Brain microvascular endothelial cell (primary cell): ENCODE data around the gene RBFOX2.

Source experiments
- DNase-seq: peaks from one replicate; pipeline ENCODE4 v3.0.0-alpha.2; 2020
- H3K27ac ChIP-seq: fragments of 250-450 bp; sonication (Bioruptor Pico); 2 replicates; pipeline ENCODE4 v1.5.1; 2020; ENCODE audit warnings: mild to moderate bottlenecking, moderate library complexity
- H3K27me3 ChIP-seq: fragments of 250-450 bp; sonication (Bioruptor Pico); replicated peaks from 2 replicates; pipeline ENCODE4 v1.5.1; 2020; ENCODE audit warnings: mild to moderate bottlenecking
- H3K36me3 ChIP-seq: fragments of 250-450 bp; sonication (Bioruptor Pico); replicated peaks from 2 replicates; pipeline ENCODE4 v1.5.1; 2020; ENCODE audit warnings: mild to moderate bottlenecking
- H3K4me3 ChIP-seq: 2 replicates; pipeline ENCODE4 v1.5.1; 2011; ENCODE audit warnings: low read depth, mild to moderate bottlenecking, control low read depth, low read length, moderate library complexity
- in situ Hi-C: cut with HindIII; loops from 2 replicates; pipeline ENCODE4 v1.10.0; 2017; ENCODE audit warnings: low sequenced_read_pairs, low pct_ligation_motif_present
- TF ChIP-seq, protein P1 (sequence below): IDR thresholded peaks from 2 replicates; pipeline ENCODE4 v1.5.1; 2011; ENCODE audit warnings: low read depth, mild to moderate bottlenecking, moderate library complexity, low read length, control low read depth, inconsistent platforms; ENCODE audit errors: missing control alignments

RBFOX2 gene

DNA sequence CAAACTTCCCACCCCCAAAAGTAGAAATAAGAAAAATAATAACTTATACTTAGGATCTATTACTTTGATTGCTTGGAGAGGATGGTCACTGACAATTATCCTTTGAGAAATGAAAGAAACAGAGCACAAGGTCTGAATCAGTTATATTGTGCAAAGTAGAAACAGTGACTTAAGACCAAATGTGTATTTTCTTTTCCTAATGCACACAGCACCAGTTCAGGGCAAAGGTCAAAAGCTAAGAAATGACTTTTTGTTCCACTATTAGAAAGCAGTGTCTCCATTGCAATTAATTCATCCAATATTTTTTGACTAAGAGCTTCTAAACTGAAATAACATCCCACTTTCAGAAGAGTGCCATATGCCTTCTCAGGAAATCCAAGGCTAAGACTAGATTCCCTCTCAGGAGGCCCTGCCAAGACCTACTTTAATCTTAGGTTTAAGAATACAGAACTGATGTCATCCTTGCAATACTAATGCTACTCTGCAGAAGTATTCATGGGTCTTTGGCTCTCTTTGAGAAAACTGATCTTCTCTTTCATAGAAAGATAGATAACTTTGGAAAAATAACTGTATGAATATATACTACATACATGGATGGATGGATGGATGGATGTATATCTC lies 164.0 kb downstream of the RBFOX2 start:
- H3K4me3 ChIP-seq, result no peak overlapping the region
- no peak overlapping the region for H3K27ac ChIP-seq
- DNase-seq, result no peak
- TF ChIP-seq, protein P1, sequence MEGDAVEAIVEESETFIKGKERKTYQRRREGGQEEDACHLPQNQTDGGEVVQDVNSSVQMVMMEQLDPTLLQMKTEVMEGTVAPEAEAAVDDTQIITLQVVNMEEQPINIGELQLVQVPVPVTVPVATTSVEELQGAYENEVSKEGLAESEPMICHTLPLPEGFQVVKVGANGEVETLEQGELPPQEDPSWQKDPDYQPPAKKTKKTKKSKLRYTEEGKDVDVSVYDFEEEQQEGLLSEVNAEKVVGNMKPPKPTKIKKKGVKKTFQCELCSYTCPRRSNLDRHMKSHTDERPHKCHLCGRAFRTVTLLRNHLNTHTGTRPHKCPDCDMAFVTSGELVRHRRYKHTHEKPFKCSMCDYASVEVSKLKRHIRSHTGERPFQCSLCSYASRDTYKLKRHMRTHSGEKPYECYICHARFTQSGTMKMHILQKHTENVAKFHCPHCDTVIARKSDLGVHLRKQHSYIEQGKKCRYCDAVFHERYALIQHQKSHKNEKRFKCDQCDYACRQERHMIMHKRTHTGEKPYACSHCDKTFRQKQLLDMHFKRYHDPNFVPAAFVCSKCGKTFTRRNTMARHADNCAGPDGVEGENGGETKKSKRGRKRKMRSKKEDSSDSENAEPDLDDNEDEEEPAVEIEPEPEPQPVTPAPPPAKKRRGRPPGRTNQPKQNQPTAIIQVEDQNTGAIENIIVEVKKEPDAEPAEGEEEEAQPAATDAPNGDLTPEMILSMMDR, result no peak
- H3K36me3 ChIP-seq, result no peaks in the 10 kb centered on the region
- in situ Hi-C loops, result no loop called here
- no peaks in the 10 kb centered on the region for H3K27me3 ChIP-seq

GRCh38 chr22:35863432-35863831 lies 165.2 kb downstream of the RBFOX2 start:
- no peaks in the 10 kb centered on the region for H3K27me3 ChIP-seq
- in situ Hi-C loops, result no loop called here
- TF ChIP-seq, protein P1, result no peak
- H3K4me3 ChIP-seq, result no peak overlapping the region
- H3K36me3 ChIP-seq, result no peaks in the 10 kb centered on the region
- no peak overlapping the region for H3K27ac ChIP-seq
- no peak for DNase-seq

DNA sequence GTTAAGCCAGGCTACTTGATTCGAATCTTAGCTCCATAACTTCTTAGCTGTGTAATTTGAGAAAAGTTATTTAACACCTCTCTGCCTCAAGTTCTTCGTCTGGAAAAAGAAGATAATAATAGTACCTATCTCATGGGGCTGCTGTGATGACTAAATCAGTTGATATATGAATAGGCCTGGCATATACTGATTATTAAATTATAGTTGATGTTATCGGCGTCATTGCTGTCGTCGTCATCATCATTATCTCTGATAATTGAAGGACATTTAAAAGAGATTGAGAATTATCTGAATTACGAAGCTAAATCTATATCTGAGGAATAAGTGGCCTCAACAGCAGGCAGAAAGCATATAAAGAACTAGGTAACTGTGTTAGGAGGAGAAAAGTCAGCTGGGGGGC lies 165.9 kb downstream of the RBFOX2 start:
- in situ Hi-C loops, result no loop called here

DNA sequence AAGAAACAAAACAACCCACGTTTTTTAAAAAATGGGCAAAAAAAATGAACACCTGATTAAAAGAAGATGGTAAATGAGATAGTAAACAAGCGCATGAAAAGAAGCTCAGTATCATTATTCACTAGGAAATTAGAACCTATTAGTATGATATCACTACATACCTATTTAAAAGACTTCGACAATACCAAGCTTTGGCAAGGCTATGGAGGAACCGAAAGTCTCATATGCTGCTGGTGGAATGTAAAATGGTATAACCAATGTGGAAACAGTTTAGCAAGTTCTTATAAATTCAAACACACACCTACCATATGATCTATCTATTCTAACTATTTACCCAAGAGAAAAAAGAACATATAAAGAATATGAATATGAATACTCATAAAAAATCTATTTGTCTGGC lies 167.2 kb downstream of the RBFOX2 start:
- in situ Hi-C loops, result no loop called here
- H3K4me3 ChIP-seq, result no peak overlapping the region
- no peak overlapping the region for H3K27ac ChIP-seq
- H3K27me3 ChIP-seq, result no peaks in the 10 kb centered on the region
- no peak for DNase-seq
- TF ChIP-seq, protein P1, result no peak
- H3K36me3 ChIP-seq, result no peaks in the 10 kb centered on the region

More for the DNA sequence above, 165.9 kb downstream of the RBFOX2 start:
- Histone ChIP-seq H3K27ac (no peak overlapping the region), H3K27me3 (no peaks in the 10 kb centered on the region), H3K4me3 (no peak overlapping the region), H3K36me3 (no peaks in the 10 kb centered on the region)
- TF ChIP-seq, protein P1, result no peak
- no peak for DNase-seq

- no peaks in the 10 kb centered on the region for H3K36me3 ChIP-seq
- TF ChIP-seq, protein P1, result no peak
- no peak overlapping the region for H3K4me3 ChIP-seq
- in situ Hi-C loops, result no loop called here
- H3K27me3 ChIP-seq, result no peaks in the 10 kb centered on the region
- no peak for DNase-seq
- H3K27ac ChIP-seq, result no peak overlapping the region
Measured at GRCh38 chr22:35860837-35861236, 167.8 kb downstream of the RBFOX2 start.
